OCI-LY3 (cell line): ENCODE measurements around the gene C8A.

Experiments used
- EZH2phosphoT487 ChIP-seq: fragments of 200-600 bp; shearing (Covaris generic); IDR thresholded peaks from 2 replicates; pipeline ENCODE4 v1.6.1; 2018; ENCODE audit warnings: antibody characterized with exemption, mixed run types, low read depth
- TF ChIP-seq, protein P1 (sequence below): fragments of 200-600, 300-600 bp; sonication (generic); IDR thresholded peaks from 2 replicates; pipeline ENCODE4 v1.5.1; 2014; ENCODE audit warnings: antibody characterized with exemption, low read length, low read depth

GRCh38 chr1:56814205-56814604 is 40.4 kb upstream of the C8A start:
- TF ChIP-seq, protein P1, sequence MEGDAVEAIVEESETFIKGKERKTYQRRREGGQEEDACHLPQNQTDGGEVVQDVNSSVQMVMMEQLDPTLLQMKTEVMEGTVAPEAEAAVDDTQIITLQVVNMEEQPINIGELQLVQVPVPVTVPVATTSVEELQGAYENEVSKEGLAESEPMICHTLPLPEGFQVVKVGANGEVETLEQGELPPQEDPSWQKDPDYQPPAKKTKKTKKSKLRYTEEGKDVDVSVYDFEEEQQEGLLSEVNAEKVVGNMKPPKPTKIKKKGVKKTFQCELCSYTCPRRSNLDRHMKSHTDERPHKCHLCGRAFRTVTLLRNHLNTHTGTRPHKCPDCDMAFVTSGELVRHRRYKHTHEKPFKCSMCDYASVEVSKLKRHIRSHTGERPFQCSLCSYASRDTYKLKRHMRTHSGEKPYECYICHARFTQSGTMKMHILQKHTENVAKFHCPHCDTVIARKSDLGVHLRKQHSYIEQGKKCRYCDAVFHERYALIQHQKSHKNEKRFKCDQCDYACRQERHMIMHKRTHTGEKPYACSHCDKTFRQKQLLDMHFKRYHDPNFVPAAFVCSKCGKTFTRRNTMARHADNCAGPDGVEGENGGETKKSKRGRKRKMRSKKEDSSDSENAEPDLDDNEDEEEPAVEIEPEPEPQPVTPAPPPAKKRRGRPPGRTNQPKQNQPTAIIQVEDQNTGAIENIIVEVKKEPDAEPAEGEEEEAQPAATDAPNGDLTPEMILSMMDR, result no peak
- no peak for TF ChIP-seq EZH2phosphoT487
